Activated CD8-positive, alpha-beta T cell treated with anti-CD3 and anti-CD28 coated beads for 36 hours (primary cell): ENCODE results near the gene CLEC16A. TPM values are rescaled to one million over a fixed set of nuclear protein-coding genes. Genes with fewer than 3 reads are reported as not detected.

Source experiments
- ATAC-seq: fragments of 200-7000 bp; cut with Tn5 transposase; one replicate; pipeline ENCODE4 v1.10.0; 2021; ENCODE audit warnings: mild to moderate bottlenecking, moderate library complexity
- CTCF ChIA-PET: fragments of 350-600 bp; sonication (Branson Sonifier 250); formaldehyde crosslinking; loops from one replicate; lab custom pipeline; 2021; ENCODE audit warnings: antibody characterized with exemption; lab: Charles Lee
- POLR2A ChIA-PET: fragments of 350-600 bp; sonication (Branson Sonifier 250); formaldehyde crosslinking; loops from one replicate; lab custom pipeline; 2021; ENCODE audit warnings: antibody characterized with exemption; lab: Charles Lee
- DNase-seq: peaks from one replicate; pipeline ENCODE4 v3.0.0-alpha.2; 2020
- H3K27ac Mint-ChIP-seq: one replicate; pipeline ENCODE4 v1.8.0; 2021; ENCODE audit warnings: mild to moderate bottlenecking, mixed read lengths
- H3K27me3 Mint-ChIP-seq: one replicate; pipeline ENCODE4 v1.8.0; 2021; ENCODE audit warnings: mixed read lengths
- H3K36me3 Mint-ChIP-seq: one replicate; pipeline ENCODE4 v1.8.0; 2021; ENCODE audit warnings: low read depth, mixed read lengths
- H3K4me1 Mint-ChIP-seq: one replicate; pipeline ENCODE4 v1.8.0; 2021; ENCODE audit warnings: low read depth, mixed read lengths
- H3K4me3 Mint-ChIP-seq: one replicate; pipeline ENCODE4 v1.8.0; 2021; ENCODE audit warnings: mild to moderate bottlenecking, moderate library complexity, mixed read lengths
- H3K9me3 Mint-ChIP-seq: one replicate; pipeline ENCODE4 v1.8.0; 2021; ENCODE audit warnings: mixed read lengths
- intact Hi-C: fragments of 100-400 bp; cut with micrococcal nuclease; formaldehyde crosslinking; loops from one replicate; pipeline ENCODE4 v1.10.0; 2022
- total RNA-seq, 2 experiments: library from RNA; stranded (reverse); gene quantifications; one replicate each; pipeline ENCODE4 v1.2.3, GENCODE V29; 2021
- TF ChIP-seq, protein P1 (sequence below): fragments of 200-600 bp; IDR thresholded peaks from one replicate; pipeline ENCODE4 v1.8.0; 2022; ENCODE audit warnings: antibody characterized with exemption, mild to moderate bottlenecking

Gene CLEC16A
- total RNA-seq, 2 experiments from 2014 or later, result 20.4 to 21.7 TPM

DNA sequence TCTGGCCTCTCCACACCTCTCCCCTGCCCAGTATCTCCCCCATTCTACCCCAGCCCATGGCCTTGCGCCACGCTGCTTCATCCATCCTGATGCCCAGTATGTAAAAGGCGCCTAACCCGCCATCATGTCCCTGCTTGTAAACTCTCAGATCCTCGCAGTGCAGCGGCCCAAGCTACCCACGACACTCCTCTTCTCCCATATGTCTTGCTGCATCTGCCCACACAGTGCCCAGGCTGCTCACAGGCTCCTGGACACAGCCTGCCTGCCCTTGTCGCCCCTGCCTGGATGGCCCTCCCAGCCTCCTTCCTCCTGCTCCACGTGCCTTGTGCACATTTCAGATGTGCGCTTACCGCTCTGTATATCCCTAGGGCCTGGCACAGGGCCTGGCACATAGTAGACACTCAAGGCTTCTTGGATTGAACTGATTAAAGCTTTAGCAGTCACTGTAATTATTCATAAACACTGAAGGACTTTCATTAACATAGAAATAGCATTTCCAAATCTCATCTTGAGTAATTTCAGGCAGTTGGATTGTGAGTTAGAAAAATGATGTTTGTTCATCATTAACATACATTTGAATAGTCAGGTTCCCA, 129.1 kb downstream of the CLEC16A start:
- ATAC-seq, result no peak
- no peaks in the 10 kb centered on the region for H3K9me3 Mint-ChIP-seq
- intact Hi-C loops, result no loop called here
- H3K27me3 Mint-ChIP-seq, result no peaks in the 10 kb centered on the region
- CTCF ChIA-PET, result interaction anchor here (0.9 to 2.0 kb wide), 2 partner anchors 78 to 102 kb away, joined by 3 to 5 read pairs; no protein-coding TSS in a partner anchor
- peak overlapping the region; percentile 77 for H3K27ac Mint-ChIP-seq
- POLR2A ChIA-PET, result interaction anchor here (0.6 to 2.4 kb wide), 9 partner anchors 16 to 182 kb away, joined by 3 to 8 read pairs (median 3); partner anchors contain the start of gene SOCS1
- no peak for DNase-seq
- H3K4me3 Mint-ChIP-seq, result no peak overlapping the region
- peaks cover 23% of the 10 kb centered on the region for H3K36me3 Mint-ChIP-seq
- TF ChIP-seq, protein P1, sequence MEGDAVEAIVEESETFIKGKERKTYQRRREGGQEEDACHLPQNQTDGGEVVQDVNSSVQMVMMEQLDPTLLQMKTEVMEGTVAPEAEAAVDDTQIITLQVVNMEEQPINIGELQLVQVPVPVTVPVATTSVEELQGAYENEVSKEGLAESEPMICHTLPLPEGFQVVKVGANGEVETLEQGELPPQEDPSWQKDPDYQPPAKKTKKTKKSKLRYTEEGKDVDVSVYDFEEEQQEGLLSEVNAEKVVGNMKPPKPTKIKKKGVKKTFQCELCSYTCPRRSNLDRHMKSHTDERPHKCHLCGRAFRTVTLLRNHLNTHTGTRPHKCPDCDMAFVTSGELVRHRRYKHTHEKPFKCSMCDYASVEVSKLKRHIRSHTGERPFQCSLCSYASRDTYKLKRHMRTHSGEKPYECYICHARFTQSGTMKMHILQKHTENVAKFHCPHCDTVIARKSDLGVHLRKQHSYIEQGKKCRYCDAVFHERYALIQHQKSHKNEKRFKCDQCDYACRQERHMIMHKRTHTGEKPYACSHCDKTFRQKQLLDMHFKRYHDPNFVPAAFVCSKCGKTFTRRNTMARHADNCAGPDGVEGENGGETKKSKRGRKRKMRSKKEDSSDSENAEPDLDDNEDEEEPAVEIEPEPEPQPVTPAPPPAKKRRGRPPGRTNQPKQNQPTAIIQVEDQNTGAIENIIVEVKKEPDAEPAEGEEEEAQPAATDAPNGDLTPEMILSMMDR, result no peak
- H3K4me1 Mint-ChIP-seq, result peaks cover 71% of the 10 kb centered on the region

DNA sequence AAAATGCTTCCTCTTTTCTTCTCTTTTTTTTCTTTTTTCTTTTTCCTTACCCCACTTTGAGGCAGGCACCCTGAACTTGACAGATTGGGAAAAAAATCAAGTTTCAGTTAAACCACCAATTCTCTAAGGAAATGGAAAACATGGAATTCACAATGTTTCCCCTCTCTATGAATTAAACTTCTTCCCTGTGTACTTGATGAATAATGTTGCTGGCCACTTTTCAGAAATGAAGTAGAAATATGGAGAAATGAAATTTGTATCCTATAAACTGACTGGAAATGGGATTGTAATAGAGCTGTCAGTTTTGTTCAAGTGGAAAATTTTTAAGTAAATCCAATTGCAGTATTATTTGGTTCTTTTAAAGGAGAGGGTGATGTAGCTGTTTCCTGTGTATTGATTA, 129.8 kb downstream of the CLEC16A start:
- DNase-seq (no peak), ATAC-seq (no peak)
- no peak overlapping the region for H3K4me3 Mint-ChIP-seq
- no peaks in the 10 kb centered on the region for H3K27me3 Mint-ChIP-seq
- H3K9me3 Mint-ChIP-seq, result no peaks in the 10 kb centered on the region
- TF ChIP-seq, protein P1, result no peak
- ChIA-PET CTCF (interaction anchor here (1.0 to 2.0 kb wide), 3 partner anchors 17 to 103 kb away, joined by 3 to 5 read pairs (median 5); no protein-coding TSS in a partner anchor), POLR2A (interaction anchor here (0.6 to 2.4 kb wide), 9 partner anchors 14 to 151 kb away, joined by 3 to 8 read pairs (median 3); no protein-coding TSS in a partner anchor)
- peaks cover 77% of the 10 kb centered on the region for H3K4me1 Mint-ChIP-seq
- H3K36me3 Mint-ChIP-seq, result peaks cover 24% of the 10 kb centered on the region
- intact Hi-C loops, result no loop called here
- H3K27ac Mint-ChIP-seq, result peak overlapping the region; percentile 77

DNA sequence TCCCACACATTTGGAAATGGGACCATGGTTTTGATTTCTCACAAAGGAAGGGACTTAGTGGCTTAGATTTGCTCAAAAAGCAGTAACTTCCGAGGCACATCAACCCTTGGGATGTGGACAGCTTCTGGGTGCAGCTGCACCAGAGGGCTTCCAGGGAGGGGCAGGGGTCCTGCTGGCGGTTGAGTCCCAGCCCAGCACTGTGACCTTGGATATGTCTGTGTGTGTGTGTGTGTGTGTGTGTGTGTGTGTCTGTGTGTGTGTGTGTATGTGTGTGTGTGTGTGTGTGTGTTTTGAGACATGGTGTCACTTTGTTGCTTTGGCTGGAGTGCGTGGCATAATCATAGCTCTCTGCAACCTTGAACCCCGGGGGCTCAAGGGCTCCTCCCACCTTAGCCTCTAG, 130.8 kb downstream of the CLEC16A start:
- CTCF ChIA-PET, result interaction anchor here (0.6 to 2.0 kb wide), 6 partner anchors 17 to 180 kb away, joined by 3 to 5 read pairs (median 4); partner anchors contain the start of gene SOCS1
- H3K36me3 Mint-ChIP-seq, result peaks cover 29% of the 10 kb centered on the region
- no peaks in the 10 kb centered on the region for H3K9me3 Mint-ChIP-seq
- H3K27ac Mint-ChIP-seq, result no peak overlapping the region
- H3K27me3 Mint-ChIP-seq, result no peaks in the 10 kb centered on the region
- ATAC-seq (no peak), DNase-seq (no peak)
- H3K4me1 Mint-ChIP-seq, result peaks cover 87% of the 10 kb centered on the region
- POLR2A ChIA-PET, result interaction anchor here (0.6 to 4.8 kb wide), 8 partner anchors 9 to 187 kb away, joined by 3 to 30 read pairs (median 3); partner anchors contain the start of gene SOCS1
- intact Hi-C loops, result no loop called here
- TF ChIP-seq, protein P1, result no peak
- H3K4me3 Mint-ChIP-seq, result no peak overlapping the region

DNA sequence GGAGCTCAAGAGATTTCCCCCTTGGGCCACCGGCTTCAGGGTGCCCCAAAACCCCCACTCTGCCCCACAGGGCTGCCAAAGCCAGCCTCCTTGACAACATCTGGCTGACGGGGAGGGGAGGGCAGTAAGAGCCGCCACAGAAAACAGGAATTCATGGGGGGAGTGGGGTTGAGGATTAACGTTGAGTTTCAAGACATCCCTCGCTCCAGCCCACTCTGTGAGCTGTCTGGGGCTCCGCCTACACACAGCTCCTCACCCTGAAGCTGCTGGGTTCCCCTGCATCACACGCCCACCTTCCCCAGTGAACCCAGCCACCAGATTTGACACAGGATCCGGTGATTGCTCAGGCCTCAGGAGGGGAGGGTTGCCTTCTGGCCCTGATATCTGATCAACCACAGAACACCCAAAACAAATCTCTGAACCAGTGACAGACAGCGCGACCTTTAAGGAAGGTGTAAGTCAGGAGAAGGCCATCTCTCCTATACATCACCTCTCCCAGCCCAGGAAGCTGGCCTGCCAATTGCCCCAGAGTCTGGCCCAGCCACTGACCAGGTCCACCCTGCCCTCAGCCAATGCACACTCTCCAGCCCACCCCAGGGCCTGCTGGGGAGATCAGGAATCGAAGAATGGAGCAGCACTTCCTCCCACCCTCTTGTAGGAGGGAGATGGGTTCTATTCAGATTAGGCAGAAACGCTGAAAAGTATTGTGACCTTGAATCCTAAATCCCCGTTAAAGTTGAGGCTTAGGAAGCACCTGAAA, 132.1 kb downstream of the CLEC16A start:
- intact Hi-C loops, result loop anchor here (1.0 kb wide), 2 partner anchors 18 to 24 kb away; no protein-coding TSS in a partner anchor
- H3K36me3 Mint-ChIP-seq, result peaks cover 23% of the 10 kb centered on the region
- CTCF ChIA-PET, result interaction anchor here (0.8 to 1.7 kb wide), 10 partner anchors 11 to 295 kb away, joined by 3 to 7 read pairs (median 3); no protein-coding TSS in a partner anchor
- ATAC-seq (peak; percentile 88), DNase-seq (peak; percentile 93)
- no peaks in the 10 kb centered on the region for H3K27me3 Mint-ChIP-seq
- no peak overlapping the region for H3K4me3 Mint-ChIP-seq
- POLR2A ChIA-PET, result interaction anchor here (0.7 to 4.8 kb wide), 13 partner anchors 10 to 186 kb away, joined by 3 to 30 read pairs (median 4); partner anchors contain the start of gene SOCS1
- peaks cover 90% of the 10 kb centered on the region for H3K4me1 Mint-ChIP-seq
- H3K27ac Mint-ChIP-seq, result peak overlapping the region; percentile 91
- H3K9me3 Mint-ChIP-seq, result no peaks in the 10 kb centered on the region
- TF ChIP-seq, protein P1, result no peak
